ENCODE measurements around the gene HYLS1.

GRCh38 chr11:125903711-125904659 lies 16.5 kb downstream of the HYLS1 start, which contains the start of gene DDX25:
- TF ChIP-seq, protein P1, sequence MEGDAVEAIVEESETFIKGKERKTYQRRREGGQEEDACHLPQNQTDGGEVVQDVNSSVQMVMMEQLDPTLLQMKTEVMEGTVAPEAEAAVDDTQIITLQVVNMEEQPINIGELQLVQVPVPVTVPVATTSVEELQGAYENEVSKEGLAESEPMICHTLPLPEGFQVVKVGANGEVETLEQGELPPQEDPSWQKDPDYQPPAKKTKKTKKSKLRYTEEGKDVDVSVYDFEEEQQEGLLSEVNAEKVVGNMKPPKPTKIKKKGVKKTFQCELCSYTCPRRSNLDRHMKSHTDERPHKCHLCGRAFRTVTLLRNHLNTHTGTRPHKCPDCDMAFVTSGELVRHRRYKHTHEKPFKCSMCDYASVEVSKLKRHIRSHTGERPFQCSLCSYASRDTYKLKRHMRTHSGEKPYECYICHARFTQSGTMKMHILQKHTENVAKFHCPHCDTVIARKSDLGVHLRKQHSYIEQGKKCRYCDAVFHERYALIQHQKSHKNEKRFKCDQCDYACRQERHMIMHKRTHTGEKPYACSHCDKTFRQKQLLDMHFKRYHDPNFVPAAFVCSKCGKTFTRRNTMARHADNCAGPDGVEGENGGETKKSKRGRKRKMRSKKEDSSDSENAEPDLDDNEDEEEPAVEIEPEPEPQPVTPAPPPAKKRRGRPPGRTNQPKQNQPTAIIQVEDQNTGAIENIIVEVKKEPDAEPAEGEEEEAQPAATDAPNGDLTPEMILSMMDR (IDR thresholded peaks at IDR 0.05; ENCODE audit: borderline replicate concordance, extremely low read depth, low read length, poor library complexity, severe bottlenecking) = no peak
- no peak for TF ChIP-seq EZH2 (IDR thresholded peaks at IDR 0.05; ENCODE audit: borderline replicate concordance, low read depth, low read length, severe bottlenecking)
